ENCODE results near the gene MCF2L.

MCF2L gene

DNA sequence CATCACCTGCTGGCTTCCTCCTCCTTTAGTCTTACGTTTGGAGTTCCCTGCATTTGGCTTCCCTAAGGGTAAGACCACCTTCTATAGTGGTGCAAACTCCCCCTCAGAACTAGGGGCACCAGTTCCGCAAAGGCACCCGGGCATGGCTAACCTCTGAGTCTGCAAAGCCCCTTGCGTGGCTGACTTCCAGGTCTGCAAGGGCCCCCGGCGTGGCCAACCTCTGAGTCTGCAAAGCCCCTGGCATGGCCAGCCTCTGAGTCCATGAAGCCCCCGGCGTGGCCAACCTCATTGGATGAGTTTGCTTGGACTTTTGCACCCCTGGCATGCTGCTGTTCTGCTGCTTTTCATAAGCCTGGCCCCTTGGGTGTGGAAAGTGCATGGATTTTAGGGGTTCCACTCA lies 5.1 kb downstream of the MCF2L start:
- DNase-seq (ENCODE audit: low read depth) = no peak
- no peak overlapping the region for H3K4me3 ChIP-seq (ENCODE audit: low read depth, low read length)
- no peak for TF ChIP-seq CTCF (IDR thresholded peaks at IDR 0.05; ENCODE audit: low read depth, low read length, missing control alignments)

GRCh38 chr13:112974671-112975070 lies 5.7 kb downstream of the MCF2L start:
- TF ChIP-seq CTCF (IDR thresholded peaks at IDR 0.05; ENCODE audit: low read depth, low read length, missing control alignments) = no peak
- no peak for DNase-seq (ENCODE audit: low read depth)
- H3K4me3 ChIP-seq (ENCODE audit: low read depth, low read length) = no peak overlapping the region

DNA sequence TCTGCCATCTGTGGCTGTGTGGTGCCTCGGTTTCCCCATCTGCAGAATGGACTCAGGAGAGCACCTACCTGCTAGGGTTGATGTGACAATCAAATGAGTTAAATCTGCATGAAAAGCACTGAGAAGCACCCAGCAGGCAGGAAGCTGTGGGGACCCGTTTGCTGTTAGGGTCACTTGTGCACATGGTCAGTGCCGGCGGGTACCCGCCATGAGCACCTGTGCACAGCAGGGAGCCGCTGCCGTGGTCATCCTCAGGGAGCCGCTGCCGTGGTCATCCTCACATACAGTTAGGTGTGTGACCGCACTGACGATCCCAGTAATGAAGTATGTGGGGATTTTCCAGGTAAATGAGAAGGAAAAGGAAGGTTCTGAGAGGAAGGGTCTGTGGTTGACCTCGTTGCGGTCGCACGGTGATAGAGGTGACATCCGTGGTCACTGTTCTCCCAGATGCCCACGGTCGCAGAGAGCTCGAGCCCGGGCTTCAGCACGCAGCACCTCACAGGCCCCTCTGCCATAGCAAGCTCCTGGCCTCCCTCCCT lies 6.5 kb downstream of the MCF2L start:
- TF ChIP-seq CTCF (IDR thresholded peaks at IDR 0.05; ENCODE audit: low read depth, low read length, missing control alignments) = no peak
- DNase-seq (ENCODE audit: low read depth) = no peak

DNA sequence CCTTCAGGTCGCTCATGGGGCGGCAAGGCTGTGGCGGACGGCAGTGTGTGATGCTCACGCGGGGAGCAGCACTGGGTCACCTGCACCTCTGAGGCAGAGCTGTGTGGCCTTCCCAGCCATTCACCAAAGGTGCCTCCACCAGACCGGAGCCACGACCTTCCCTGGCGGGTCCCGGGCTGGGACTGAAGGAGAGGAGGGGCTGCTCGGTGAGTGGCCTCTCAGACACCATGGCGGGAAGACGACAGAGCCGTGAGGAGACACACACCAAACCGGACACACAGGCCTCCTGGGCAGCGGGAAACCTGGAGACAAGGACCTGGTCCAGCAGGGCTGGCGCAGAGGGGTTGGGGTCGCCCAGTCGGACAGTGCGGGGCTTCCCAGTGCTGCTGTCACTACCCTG lies 7.5 kb downstream of the MCF2L start:
- TF ChIP-seq CTCF (IDR thresholded peaks at IDR 0.05; ENCODE audit: low read depth, low read length, missing control alignments) = no peak
- DNase-seq (ENCODE audit: low read depth) = no peak
- H3K4me3 ChIP-seq (ENCODE audit: low read depth, low read length) = no peak overlapping the region

More for the DNA sequence above, 6.5 kb downstream of the MCF2L start:
- H3K4me3 ChIP-seq (ENCODE audit: low read depth, low read length) = no peak overlapping the region

DNA sequence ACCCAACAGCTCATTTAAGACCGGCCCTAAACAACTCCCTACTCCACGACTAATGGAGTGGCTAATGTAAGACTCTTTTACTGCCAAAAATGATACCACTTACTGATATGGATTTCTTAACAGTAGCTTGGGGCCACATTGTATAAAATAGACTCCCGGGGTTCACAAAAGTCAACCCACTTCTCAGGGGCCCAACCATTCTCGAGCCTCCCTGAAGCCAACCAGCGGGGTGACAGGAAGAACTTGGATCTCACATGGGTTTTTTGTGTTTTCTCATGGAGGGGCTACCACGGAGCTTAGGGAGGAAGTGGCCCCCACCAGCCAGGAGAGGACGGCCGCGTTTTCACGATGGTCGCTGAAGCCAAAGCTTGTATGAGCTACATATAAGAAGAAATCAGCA lies 8.1 kb downstream of the MCF2L start:
- TF ChIP-seq CTCF (IDR thresholded peaks at IDR 0.05; ENCODE audit: low read depth, low read length, missing control alignments) = no peak
- H3K4me3 ChIP-seq (ENCODE audit: low read depth, low read length) = no peak overlapping the region
- DNase-seq (ENCODE audit: low read depth) = no peak

- no peak for DNase-seq (ENCODE audit: low read depth)
- no peak for TF ChIP-seq CTCF (IDR thresholded peaks at IDR 0.05; ENCODE audit: low read depth, low read length, missing control alignments)
- no peak overlapping the region for H3K4me3 ChIP-seq (ENCODE audit: low read depth, low read length)
Observed at GRCh38 chr13:112977525-112977924, 8.5 kb downstream of the MCF2L start.

Measured in GM12864 (cell line).